Natural killer cell (primary cell): ENCODE measurements around the gene CYFIP2. TPM values are rescaled to one million over a fixed set of nuclear protein-coding genes. Genes with fewer than 3 reads are reported as not detected.
A peak's percentile ranks its signal among the peaks of the same experiment; 100 is the strongest.

Source experiments
- ATAC-seq, 3 donors: fragments of 150-1000 bp in 2 of 3; fragments of 200-7000 bp in 1 of 3; cut with Tn5 transposase; 1 replicate in 1 of 3; 2 replicates in 2 of 3; pipeline ENCODE4 v1.10.0; 2021; ENCODE audit warnings: mild to moderate bottlenecking in 2 of 3, moderate library complexity in 2 of 3
- DNase-seq, 2 donors: peaks; one replicate each; pipeline versions ENCODE4 v3.0.0 to v3.0.0-alpha.2; 2013 to 2021; ENCODE audit warnings: mixed read lengths in 1 of 2
- H3K27ac ChIP-seq: one replicate; pipeline ENCODE4 v1.5.1; 2013; ENCODE audit warnings: mild to moderate bottlenecking, low read length
- H3K27me3 ChIP-seq: one replicate; pipeline ENCODE4 v1.6.1; 2013; ENCODE audit warnings: low read length; ENCODE audit not compliant: control insufficient read depth, insufficient read depth
- H3K36me3 ChIP-seq: one replicate; pipeline ENCODE4 v1.6.1; 2013; ENCODE audit warnings: low read length; ENCODE audit not compliant: control insufficient read depth, insufficient read depth
- H3K4me1 ChIP-seq: one replicate; pipeline ENCODE4 v1.6.1; 2013; ENCODE audit warnings: low read length; ENCODE audit not compliant: control insufficient read depth, insufficient read depth
- H3K4me3 ChIP-seq: one replicate; pipeline ENCODE4 v1.5.1; 2013; ENCODE audit warnings: low read length
- H3K9me3 ChIP-seq: one replicate; pipeline ENCODE4 v1.6.1; 2013; ENCODE audit warnings: low read length; ENCODE audit not compliant: control insufficient read depth, insufficient read depth
- H3K27ac Mint-ChIP-seq, 2 donors: one replicate each; pipeline ENCODE4 v1.8.0; 2022; ENCODE audit warnings: mild to moderate bottlenecking in 2 of 2, mixed read lengths in 2 of 2, moderate library complexity in 1 of 2
- H3K27me3 Mint-ChIP-seq, 2 donors: one replicate each; pipeline ENCODE4 v1.8.0; 2022; ENCODE audit warnings: low read depth in 2 of 2, mixed read lengths in 2 of 2
- H3K36me3 Mint-ChIP-seq: one replicate; pipeline ENCODE4 v1.8.0; 2022; ENCODE audit warnings: mixed read lengths
- H3K4me1 Mint-ChIP-seq, 2 donors: one replicate each; pipeline ENCODE4 v1.8.0; 2022; ENCODE audit warnings: mixed read lengths in 2 of 2
- H3K4me3 Mint-ChIP-seq: one replicate; pipeline ENCODE4 v1.8.0; 2022; ENCODE audit warnings: mild to moderate bottlenecking, moderate library complexity, mixed read lengths
- H3K9me3 Mint-ChIP-seq, 2 donors: one replicate each; pipeline ENCODE4 v1.8.0; 2022; ENCODE audit warnings: mixed read lengths in 2 of 2
- WGBS: methylation state at CpG from one replicate; pipeline ENCODE4 v1.1.7; 2013; ENCODE audit warnings: missing lambda C conversion rate; ENCODE audit not compliant: insufficient coverage; 5-methylcytosine and 5-hydroxymethylcytosine counted together
- intact Hi-C: fragments of 100-400 bp; cut with micrococcal nuclease; formaldehyde crosslinking; loops from one replicate; pipeline ENCODE4 v1.14.2; 2022
- total RNA-seq, 4 donors: library from RNA; stranded (reverse); fragments of 120-200 nt in 1 of 4; gene quantifications; one replicate each; pipeline versions ENCODE4 v1.2.3 to v1.2.4, GENCODE V29; 2013 to 2022
- TF ChIP-seq, protein P1 (sequence below): fragments of 200-600 bp; IDR thresholded peaks from one replicate; pipeline ENCODE4 v1.8.0; 2022; ENCODE audit warnings: antibody characterized with exemption

Gene CYFIP2
- total RNA-seq, 3 donors from 2014 or later (not counting 1 experiment from before 2014, with no cell fraction given): 464 to 542 (median 532) TPM

DNA sequence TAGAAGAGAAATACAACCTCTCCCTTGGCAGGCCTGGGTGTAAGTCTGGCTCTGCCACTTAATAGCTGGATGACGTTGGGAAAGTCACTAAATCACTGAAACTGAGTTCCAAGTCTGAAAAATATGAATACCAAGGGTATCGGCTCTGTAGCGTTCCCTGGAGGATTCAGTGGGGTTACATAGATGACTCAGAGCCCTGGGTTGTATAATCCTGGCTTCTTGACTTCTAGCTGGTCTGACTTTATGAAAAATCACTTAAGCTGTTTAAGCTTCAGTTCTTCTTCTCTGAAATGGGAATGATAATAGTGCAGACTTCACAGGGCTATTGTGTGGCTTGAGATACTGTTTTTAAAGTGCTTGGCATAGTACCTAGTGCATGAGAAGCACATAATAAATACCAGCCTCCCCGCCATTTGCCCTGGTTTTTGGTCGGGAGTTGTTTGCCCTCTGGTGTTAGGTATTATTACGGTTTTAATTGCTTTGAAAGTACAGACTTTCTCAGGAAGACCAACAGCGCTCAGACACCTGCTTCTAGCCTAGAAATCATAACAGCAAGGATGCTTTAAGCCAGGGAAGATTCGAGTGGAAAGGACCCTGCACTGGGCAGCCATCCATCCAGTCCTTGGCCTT lies 43.0 kb downstream of the CYFIP2 start:
- intact Hi-C loops: loop anchor here (5.0 kb wide), 1 partner anchor 37 kb away; no protein-coding TSS in a partner anchor
- 69% methylated on average over 7 of the region's 8 CpGs for WGBS

DNA sequence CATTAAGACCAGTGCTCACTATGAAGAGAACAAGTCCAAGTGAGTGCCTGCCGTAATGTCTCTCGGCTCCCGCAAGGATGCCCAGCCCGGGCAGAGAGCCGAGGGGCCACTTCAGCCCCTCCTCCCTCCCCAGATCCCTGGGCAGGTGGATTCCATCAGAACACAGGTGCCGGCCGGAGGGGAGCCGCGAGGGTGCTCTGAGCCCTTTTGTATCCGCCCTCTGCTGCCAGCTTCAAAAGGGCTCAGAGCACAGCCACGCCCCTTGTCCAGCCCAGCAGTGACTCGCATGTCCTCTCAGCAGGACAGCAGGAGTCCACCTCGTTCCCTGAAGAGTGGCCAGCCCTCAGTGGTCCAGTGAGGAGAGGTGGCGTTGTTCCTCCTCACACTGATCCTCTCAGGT lies 43.9 kb downstream of the CYFIP2 start:
- H3K27ac Mint-ChIP-seq: peak overlapping the region; percentile 81 to 91
- H3K36me3 ChIP-seq: peaks cover 88% of the 10 kb centered on the region
- intact Hi-C loops: loop anchor here (5.0 kb wide), 1 partner anchor 37 kb away; no protein-coding TSS in a partner anchor

More for the DNA sequence above, 43.0 kb downstream of the CYFIP2 start:
- Histone ChIP-seq H3K27ac (peak overlapping the region; percentile 21), H3K36me3 (peaks cover 86% of the 10 kb centered on the region), H3K9me3 (peaks cover 4% of the 10 kb centered on the region), H3K27me3 (no peaks in the 10 kb centered on the region), H3K4me3 (no peak overlapping the region), H3K4me1 (peaks cover 55% of the 10 kb centered on the region)
- DNase-seq (peak in 1 of 2 donors; percentile 58), ATAC-seq (peak in 1 of 3 donors; percentile 40)
- Mint-ChIP-seq H3K9me3 (no peaks in the 10 kb centered on the region), H3K4me3 (peak overlapping the region; percentile 23), H3K27me3 (no peaks in the 10 kb centered on the region), H3K27ac (peak overlapping the region; percentile 79 to 91), H3K4me1 (peaks cover 51 to 59% of the 10 kb centered on the region in 2 donors), H3K36me3 (peaks cover 9% of the 10 kb centered on the region)
- TF ChIP-seq, protein P1, sequence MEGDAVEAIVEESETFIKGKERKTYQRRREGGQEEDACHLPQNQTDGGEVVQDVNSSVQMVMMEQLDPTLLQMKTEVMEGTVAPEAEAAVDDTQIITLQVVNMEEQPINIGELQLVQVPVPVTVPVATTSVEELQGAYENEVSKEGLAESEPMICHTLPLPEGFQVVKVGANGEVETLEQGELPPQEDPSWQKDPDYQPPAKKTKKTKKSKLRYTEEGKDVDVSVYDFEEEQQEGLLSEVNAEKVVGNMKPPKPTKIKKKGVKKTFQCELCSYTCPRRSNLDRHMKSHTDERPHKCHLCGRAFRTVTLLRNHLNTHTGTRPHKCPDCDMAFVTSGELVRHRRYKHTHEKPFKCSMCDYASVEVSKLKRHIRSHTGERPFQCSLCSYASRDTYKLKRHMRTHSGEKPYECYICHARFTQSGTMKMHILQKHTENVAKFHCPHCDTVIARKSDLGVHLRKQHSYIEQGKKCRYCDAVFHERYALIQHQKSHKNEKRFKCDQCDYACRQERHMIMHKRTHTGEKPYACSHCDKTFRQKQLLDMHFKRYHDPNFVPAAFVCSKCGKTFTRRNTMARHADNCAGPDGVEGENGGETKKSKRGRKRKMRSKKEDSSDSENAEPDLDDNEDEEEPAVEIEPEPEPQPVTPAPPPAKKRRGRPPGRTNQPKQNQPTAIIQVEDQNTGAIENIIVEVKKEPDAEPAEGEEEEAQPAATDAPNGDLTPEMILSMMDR: no peak

GRCh38 chr5:157311595-157311994 lies 45.7 kb downstream of the CYFIP2 start:
- TF ChIP-seq, protein P1: no peak
- WGBS: 98% methylated on average over 11 of the region's 11 CpGs
- H3K27me3 ChIP-seq: no peaks in the 10 kb centered on the region
- intact Hi-C loops: no loop called here
- DNase-seq (no peak), ATAC-seq (no peak)
- H3K4me3 ChIP-seq: no peak overlapping the region
- peaks cover 38% of the 10 kb centered on the region for H3K4me1 ChIP-seq
- no peaks in the 10 kb centered on the region for H3K9me3 Mint-ChIP-seq
- H3K9me3 ChIP-seq: peaks cover under 1% of the 10 kb centered on the region
- H3K4me3 Mint-ChIP-seq: no peak overlapping the region
- H3K36me3 ChIP-seq: peaks cover 83% of the 10 kb centered on the region
- peak overlapping the region; percentile 81 to 90 for H3K27ac Mint-ChIP-seq
- H3K4me1 Mint-ChIP-seq: peaks cover 25 to 34% of the 10 kb centered on the region in 2 donors
- no peaks in the 10 kb centered on the region for H3K36me3 Mint-ChIP-seq
- H3K27me3 Mint-ChIP-seq: no peaks in the 10 kb centered on the region
- H3K27ac ChIP-seq: no peak overlapping the region

More for the DNA sequence above, 43.9 kb downstream of the CYFIP2 start:
- peaks cover 52% of the 10 kb centered on the region for H3K4me1 ChIP-seq
- Mint-ChIP-seq H3K36me3 (peaks cover 7% of the 10 kb centered on the region), H3K4me3 (no peak overlapping the region), H3K4me1 (peaks cover 43 to 52% of the 10 kb centered on the region in 2 donors), H3K9me3 (no peaks in the 10 kb centered on the region), H3K27me3 (no peaks in the 10 kb centered on the region)
- H3K27me3 ChIP-seq: no peaks in the 10 kb centered on the region
- H3K9me3 ChIP-seq: peaks cover 4% of the 10 kb centered on the region
- ATAC-seq: no peak
- TF ChIP-seq, protein P1: no peak
- WGBS: 98% methylated on average over 14 of the region's 14 CpGs
- DNase-seq: no peak
- no peak overlapping the region for H3K4me3 ChIP-seq
- no peak overlapping the region for H3K27ac ChIP-seq
